Prostate gland (tissue), 2 donors: ENCODE data around the gene CROCC2. TPM values are rescaled to one million over a fixed set of nuclear protein-coding genes. Genes with fewer than 3 reads are reported as not detected.
A peak's percentile ranks its signal among the peaks of the same experiment; 100 is the strongest.
"Not testable (repeated sequence)": the region's sequence is repeated elsewhere in the genome, so short reads cannot be mapped to it uniquely, and the experiment has no call there.

Source experiments
- DNase-seq: peaks from one replicate; pipeline ENCODE4 v3.0.0-alpha.2; 2019; ENCODE audit warnings: low spot score
- H3K27ac ChIP-seq, 2 donors: fragments of 200-600 bp; sonication (generic); 2 replicates each; pipeline ENCODE4 v1.5.1; 2017 to 2019
- H3K27me3 ChIP-seq: fragments of 200-600 bp; sonication (generic); replicated peaks from 2 replicates; pipeline ENCODE4 v1.5.1; 2019; ENCODE audit not compliant: insufficient read depth
- H3K36me3 ChIP-seq, 2 donors: fragments of 200-600 bp; sonication (generic); 1 replicate in 1 of 2; 2 replicates in 1 of 2; pipeline versions ENCODE4 v1.5.1 to v1.8.1; 2017 to 2019
- H3K4me1 ChIP-seq: fragments of 200-600 bp; sonication (generic); replicated peaks from 2 replicates; pipeline ENCODE4 v1.5.1; 2019
- H3K4me3 ChIP-seq, 2 donors: fragments of 200-600 bp; sonication (generic); 2 replicates each; pipeline ENCODE4 v1.5.1; 2017 to 2019
- H3K9me3 ChIP-seq: fragments of 200-600 bp; sonication (generic); 2 replicates; pipeline ENCODE4 v1.5.1; 2017
- CTCF ChIP-seq, 4 experiments: fragments of 200-600 bp in 2 of 4; fragments of 450-650 bp in 2 of 4; sonication (generic) in 2 of 4; IDR thresholded peaks; 1 replicate in 3 of 4; 2 replicates in 1 of 4; pipeline ENCODE4 v1.5.1; 2016 to 2019; ENCODE audit warnings: antibody characterized with exemption in 4 of 4, mild to moderate bottlenecking in 2 of 4, moderate library complexity in 2 of 4
- POLR2A ChIP-seq: fragments of 450-650 bp; IDR thresholded peaks from one replicate; pipeline ENCODE4 v1.6.1; 2016; ENCODE audit warnings: antibody characterized with exemption, mild to moderate bottlenecking
- POLR2AphosphoS5 ChIP-seq: sonication (generic); formaldehyde crosslinking; IDR thresholded peaks from one replicate; pipeline ENCODE4 v1.6.1; 2017; ENCODE audit warnings: antibody characterized with exemption
- WGBS: methylation state at CpG from one replicate; pipeline ENCODE4 v1.1.5; 2018; 5-methylcytosine and 5-hydroxymethylcytosine counted together
- intact Hi-C: fragments of 100-400 bp; cut with DNase I; formaldehyde crosslinking; loops from one replicate; pipeline ENCODE4 v1.14.2; 2022
- total RNA-seq, 2 donors: library from RNA; depleted of rRNA; stranded (reverse); fragments of >200 nt; gene quantifications; one replicate each; pipeline ENCODE4 v1.1.0, GENCODE V29; 2016

CROCC2 gene
- total RNA-seq, 2 donors from 2014 or later, result 0.23 TPM; not detected in 1

GRCh38 chr2:240972636-240973521, 66.7 kb downstream of the CROCC2 start:
- peak; percentile 42 for DNase-seq
- H3K9me3 ChIP-seq, result no peaks in the 10 kb centered on the region
- no peak overlapping the region for H3K27ac ChIP-seq
- H3K4me3 ChIP-seq, result no peak overlapping the region
- TF ChIP-seq POLR2A, result no peak
- TF ChIP-seq POLR2AphosphoS5, result peak; percentile 8
- no peak for TF ChIP-seq CTCF (IDR thresholded peaks at IDR 0.05)
- intact Hi-C loops, result no loop called here
- H3K27me3 ChIP-seq, result no peaks in the 10 kb centered on the region
- H3K36me3 ChIP-seq, result no peaks in the 10 kb centered on the region
- WGBS, result 13% methylated on average over 17 of the region's 17 CpGs
- no peaks in the 10 kb centered on the region for H3K4me1 ChIP-seq

GRCh38 chr2:240974771-240975572, 68.8 kb downstream of the CROCC2 start:
- intact Hi-C loops, result no loop called here
- H3K27me3 ChIP-seq, result no peaks in the 10 kb centered on the region
- no peaks in the 10 kb centered on the region for H3K4me1 ChIP-seq
- no peaks in the 10 kb centered on the region for H3K9me3 ChIP-seq
- DNase-seq, result no peak
- no peak overlapping the region for H3K27ac ChIP-seq
- WGBS, result 80% methylated on average over 10 of the region's 10 CpGs
- H3K4me3 ChIP-seq, result no peak overlapping the region
- TF ChIP-seq POLR2AphosphoS5, result no peak
- TF ChIP-seq POLR2A, result no peak
- no peak for TF ChIP-seq CTCF (IDR thresholded peaks at IDR 0.05)
- H3K36me3 ChIP-seq, result no peaks in the 10 kb centered on the region

GRCh38 chr2:240975903-240976302, 69.8 kb downstream of the CROCC2 start:
- H3K27me3 ChIP-seq, H3K4me1 ChIP-seq, H3K4me3 ChIP-seq, H3K27ac ChIP-seq, H3K9me3 ChIP-seq, H3K36me3 ChIP-seq, intact Hi-C loops, DNase-seq: not testable (repeated sequence)
- 94% methylated on average over 3 of the region's 4 CpGs for WGBS

GRCh38 chr2:240981280-240981679, 75.1 kb downstream of the CROCC2 start:
- no peak for DNase-seq
- 40% methylated on average over 4 of the region's 4 CpGs for WGBS
- Histone ChIP-seq H3K9me3 (no peaks in the 10 kb centered on the region), H3K27me3 (no peaks in the 10 kb centered on the region), H3K4me3 (no peak overlapping the region), H3K36me3 (no peaks in the 10 kb centered on the region), H3K4me1 (peaks cover 4% of the 10 kb centered on the region), H3K27ac (no peak overlapping the region)
- TF ChIP-seq CTCF (IDR thresholded peaks at IDR 0.05) (no peak), POLR2A (no peak), POLR2AphosphoS5 (no peak)
- intact Hi-C loops, result no loop called here
